ENCODE data around the gene YPEL1. TPM values are rescaled to one million over a fixed set of nuclear protein-coding genes. Genes with fewer than 3 reads are reported as not detected.

The YPEL1 gene
- total and polyA plus RNA-seq, 4 donors = 1.6 to 15.1 (median 3.5) TPM

GRCh38 chr22:21707677-21708076, 27.9 kb downstream of the YPEL1 start:
- Histone ChIP-seq H3K4me3 (no peak overlapping the region), H3K9ac (ENCODE audit: insufficient read depth in 1 of 2, low read length in 2 of 2) (no peak overlapping the region), H3K27me3 (ENCODE audit: control insufficient read depth in 3 of 3, insufficient read depth in 3 of 3, low read length in 2 of 3) (no peaks in the 10 kb centered on the region), H3K36me3 (ENCODE audit: control insufficient read depth in 4 of 4, insufficient read depth in 4 of 4, low read length in 4 of 4) (peaks cover 0 to 8% (median 5%) of the 10 kb centered on the region in 4 donors), H3K4me1 (ENCODE audit: control insufficient read depth in 5 of 5, insufficient read depth in 5 of 5, low read length in 5 of 5) (peaks cover 0 to 4% (median 0%) of the 10 kb centered on the region in 5 donors), H3K27ac (ENCODE audit: low read depth in 1 of 2, low read length in 1 of 2) (no peak overlapping the region), H3K9me3 (ENCODE audit: control insufficient read depth in 4 of 4, insufficient read depth in 3 of 4, low read length in 3 of 4) (no peaks in the 10 kb centered on the region)
- peak in 2 of 3 donors; percentile 65 to 75 for DNase-seq
- no peak for ATAC-seq (ENCODE audit: insufficient read depth, low FRiP score)
- 78 to 89% methylated on average over 3 of the region's 3 CpGs for whole genome bisulfite sequencing, 2 donors
- TF ChIP-seq, protein P1, sequence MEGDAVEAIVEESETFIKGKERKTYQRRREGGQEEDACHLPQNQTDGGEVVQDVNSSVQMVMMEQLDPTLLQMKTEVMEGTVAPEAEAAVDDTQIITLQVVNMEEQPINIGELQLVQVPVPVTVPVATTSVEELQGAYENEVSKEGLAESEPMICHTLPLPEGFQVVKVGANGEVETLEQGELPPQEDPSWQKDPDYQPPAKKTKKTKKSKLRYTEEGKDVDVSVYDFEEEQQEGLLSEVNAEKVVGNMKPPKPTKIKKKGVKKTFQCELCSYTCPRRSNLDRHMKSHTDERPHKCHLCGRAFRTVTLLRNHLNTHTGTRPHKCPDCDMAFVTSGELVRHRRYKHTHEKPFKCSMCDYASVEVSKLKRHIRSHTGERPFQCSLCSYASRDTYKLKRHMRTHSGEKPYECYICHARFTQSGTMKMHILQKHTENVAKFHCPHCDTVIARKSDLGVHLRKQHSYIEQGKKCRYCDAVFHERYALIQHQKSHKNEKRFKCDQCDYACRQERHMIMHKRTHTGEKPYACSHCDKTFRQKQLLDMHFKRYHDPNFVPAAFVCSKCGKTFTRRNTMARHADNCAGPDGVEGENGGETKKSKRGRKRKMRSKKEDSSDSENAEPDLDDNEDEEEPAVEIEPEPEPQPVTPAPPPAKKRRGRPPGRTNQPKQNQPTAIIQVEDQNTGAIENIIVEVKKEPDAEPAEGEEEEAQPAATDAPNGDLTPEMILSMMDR (IDR thresholded peaks at IDR 0.05; ENCODE audit: control extremely low read depth, extremely low read depth) = no peak

DNA sequence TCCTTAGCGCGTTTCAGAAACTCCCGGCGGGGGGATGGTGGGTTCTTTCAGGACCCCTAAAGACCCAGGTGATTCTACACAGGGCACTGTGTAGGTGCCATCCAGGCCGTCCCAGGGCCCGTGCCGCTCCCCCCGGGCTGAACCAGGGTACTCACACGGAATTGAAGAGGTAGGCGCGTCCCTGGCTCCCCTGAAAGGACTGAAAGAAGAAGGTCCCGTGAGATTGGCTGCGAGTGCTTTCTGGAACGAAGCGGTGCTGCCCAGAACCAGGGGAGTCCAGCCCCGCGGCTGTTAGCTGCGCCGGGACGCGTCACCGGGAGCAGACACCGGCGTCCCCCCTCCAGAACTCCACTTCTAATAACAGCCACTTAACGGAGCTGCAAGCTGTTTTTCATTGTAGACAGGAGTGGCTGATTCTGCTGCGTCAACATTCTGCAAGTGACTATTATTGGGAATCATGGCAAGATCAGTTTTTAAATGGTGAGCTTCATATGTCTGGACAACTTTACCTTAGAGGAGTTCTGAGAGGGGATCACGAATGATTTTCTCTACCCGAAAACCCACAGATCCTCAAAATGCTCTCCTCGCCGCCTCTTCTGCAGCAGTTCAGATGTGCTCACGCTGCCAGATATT, 31.8 kb downstream of the YPEL1 start:
- Histone ChIP-seq H3K36me3 (ENCODE audit: control insufficient read depth in 4 of 4, insufficient read depth in 4 of 4, low read length in 4 of 4) (peaks cover 0 to 13% (median 3%) of the 10 kb centered on the region in 4 donors), H3K27me3 (ENCODE audit: control insufficient read depth in 3 of 3, insufficient read depth in 3 of 3, low read length in 2 of 3) (no peaks in the 10 kb centered on the region), H3K9me3 (ENCODE audit: control insufficient read depth in 4 of 4, insufficient read depth in 3 of 4, low read length in 3 of 4) (no peaks in the 10 kb centered on the region), H3K9ac (ENCODE audit: insufficient read depth in 1 of 2, low read length in 2 of 2) (no peak overlapping the region), H3K4me1 (ENCODE audit: control insufficient read depth in 5 of 5, insufficient read depth in 5 of 5, low read length in 5 of 5) (peaks cover 0 to 6% (median 4%) of the 10 kb centered on the region in 5 donors), H3K27ac (ENCODE audit: low read depth in 1 of 2, low read length in 1 of 2) (no peak overlapping the region), H3K4me3 (no peak overlapping the region)
- ATAC-seq (ENCODE audit: insufficient read depth, low FRiP score) (no peak), DNase-seq (no peak)
- 91 to 96% methylated on average over 31 of the region's 31 CpGs for WGBS, 2 donors
- TF ChIP-seq, protein P1 (IDR thresholded peaks at IDR 0.05; ENCODE audit: control extremely low read depth, extremely low read depth) = no peak

- Histone ChIP-seq H3K4me1 (ENCODE audit: control insufficient read depth in 5 of 5, insufficient read depth in 5 of 5, low read length in 5 of 5) (peaks cover 0 to 8% (median 4%) of the 10 kb centered on the region in 5 donors), H3K9me3 (ENCODE audit: control insufficient read depth in 4 of 4, insufficient read depth in 3 of 4, low read length in 3 of 4) (no peaks in the 10 kb centered on the region), H3K27me3 (ENCODE audit: control insufficient read depth in 3 of 3, insufficient read depth in 3 of 3, low read length in 2 of 3) (no peaks in the 10 kb centered on the region), H3K36me3 (ENCODE audit: control insufficient read depth in 4 of 4, insufficient read depth in 4 of 4, low read length in 4 of 4) (peaks cover 0 to 13% (median 3%) of the 10 kb centered on the region in 4 donors), H3K4me3 (no peak overlapping the region), H3K27ac (ENCODE audit: low read depth in 1 of 2, low read length in 1 of 2) (no peak overlapping the region), H3K9ac (ENCODE audit: insufficient read depth in 1 of 2, low read length in 2 of 2) (no peak overlapping the region)
- TF ChIP-seq, protein P1 (IDR thresholded peaks at IDR 0.05; ENCODE audit: control extremely low read depth, extremely low read depth) = no peak
- WGBS, 2 donors = 92 to 93% methylated on average over 28 to 30 of the region's 30 CpGs
- no peak for DNase-seq
- no peak for ATAC-seq (ENCODE audit: insufficient read depth, low FRiP score)
These were observed 32.6 kb downstream of the YPEL1 start for GRCh38 chr22:21702700-21703683.

Data from lung (tissue), 12 donors.